K562 (cell line): ENCODE data around the gene KDM2A. TPM values are rescaled to one million over a fixed set of nuclear protein-coding genes. Genes with fewer than 3 reads are reported as not detected.

Experiments
- CBX8 ChIP-seq: fragments of 200-600 bp; sonication (generic); IDR thresholded peaks from 2 replicates; pipeline ENCODE4 v1.6.1; 2012; ENCODE audit warnings: borderline replicate concordance, mixed run types, low read depth, mild to moderate bottlenecking, moderate library complexity, mixed read lengths, low read length, control low read depth, inconsistent platforms; ENCODE audit not compliant: poor library complexity, severe bottlenecking; ENCODE audit errors: extremely low read depth
- CUX1 ChIP-seq: fragments of 200-800 bp; sonication (Bioruptor generic); IDR thresholded peaks from 2 replicates; pipeline ENCODE4 v1.6.1; 2016; ENCODE audit warnings: missing genetic modification characterization, missing compliant biosample characterization
- GTF2E2 ChIP-seq: fragments of 200-800 bp; sonication (Bioruptor generic); IDR thresholded peaks from 2 replicates; pipeline ENCODE4 v1.6.1; 2016; ENCODE audit warnings: missing genetic modification characterization, missing compliant biosample characterization
- HDAC6 ChIP-seq: IDR thresholded peaks from 2 replicates; pipeline ENCODE4 v1.6.1; 2012; ENCODE audit warnings: low read depth, mild to moderate bottlenecking, control low read depth, inconsistent platforms, low read length, moderate library complexity
- HSF4 ChIP-seq: fragments of 250-450 bp; sonication (Bioruptor Pico); IDR thresholded peaks from 2 replicates; pipeline ENCODE4 v2.1.2; 2022; ENCODE audit warnings: mild to moderate bottlenecking, moderate library complexity, borderline replicate concordance
- MAFK ChIP-seq: IDR thresholded peaks from 2 replicates; pipeline ENCODE4 v1.6.1; 2011; ENCODE audit warnings: low read length, improper control_type of control experiment
- PCBP2 ChIP-seq: fragments of 200-400 bp; formaldehyde crosslinking; IDR thresholded peaks from 2 replicates; pipeline ENCODE4 v1.6.1; 2018; ENCODE audit warnings: low read length, low read depth, mild to moderate bottlenecking, moderate library complexity; ENCODE audit not compliant: poor library complexity, severe bottlenecking
- RERE ChIP-seq: sonication (generic); formaldehyde crosslinking; IDR thresholded peaks from 2 replicates; pipeline ENCODE4 v1.8.0; 2023; ENCODE audit warnings: missing genetic modification reagents, mild to moderate bottlenecking, borderline replicate concordance
- SLC30A9 ChIP-seq: fragments of 250-450 bp; sonication (Bioruptor Pico); IDR thresholded peaks from 2 replicates; pipeline ENCODE4 v1.8.0; 2022; ENCODE audit warnings: mild to moderate bottlenecking, moderate library complexity
- ZC3H11A ChIP-seq: IDR thresholded peaks from 2 replicates; pipeline ENCODE4 v1.6.1; 2012; ENCODE audit warnings: low read depth, low read length, improper control_type of control experiment
- ZNF347 ChIP-seq: fragments of 450-650 bp; formaldehyde crosslinking; IDR thresholded peaks from 2 replicates; pipeline ENCODE4 v1.4.0; 2020; ENCODE audit warnings: low read depth, mild to moderate bottlenecking, moderate library complexity
- ZNF41 ChIP-seq: fragments of 250-450 bp; sonication (Bioruptor Pico); conservative IDR thresholded peaks from 2 replicates; pipeline ENCODE4 v1.4.0; 2020; ENCODE audit warnings: mild to moderate bottlenecking
- ZNF76 ChIP-seq: fragments of 250-450 bp; sonication (Bioruptor Pico); IDR thresholded peaks from 2 replicates; pipeline ENCODE4 v1.4.0; 2020; ENCODE audit warnings: mild to moderate bottlenecking, moderate library complexity, borderline replicate concordance
- polyA plus RNA-seq, 8 experiments: library from polyadenylated mRNA; depleted of rRNA in 4 of 8; stranded (reverse) in 5 of 8; unstranded in 3 of 8; fragments of >200 nt; fragmentation: Nextera tagmentation in 2 of 8; fragmentation: Illumina TruSeq in 1 of 8; extraction: Ambion mirVana in 2 of 8; extraction: Trizol in 1 of 8; gene quantifications; 2 replicates each; pipeline versions ENCODE4 v1.2.1 to v1.2.3, GENCODE V29; 2011 to 2014; ENCODE audit warnings: inconsistent platforms in 1 of 8, missing spikeins in 1 of 8
- total RNA-seq, 7 experiments: library from RNA; depleted of rRNA in 6 of 7; stranded (reverse); fragments of >200 nt in 6 of 7; fragmentation: Illumina TruSeq in 2 of 7; extraction: Trizol in 2 of 7; gene quantifications; 2 replicates each; pipeline versions ENCODE4 v1.2.1 to v1.2.3, GENCODE V29; 2011 to 2021; ENCODE audit warnings: low replicate concordance in 1 of 7

KDM2A gene
- total and polyA plus RNA-seq, 9 of the 15 experiments (the other 6 are each of a cell fraction or from before 2014, with no cell fraction given), result 5.0 to 39.3 (median 21.3) TPM

GRCh38 chr11:67288452-67289225, 169.6 kb downstream of the KDM2A start (continued):
- TF ChIP-seq RERE (CRISPR knock-in tag) (no peak), CUX1 (CRISPR knock-in tag) (no peak), PCBP2 (no peak), CBX8 (no peak), GTF2E2 (tag) (peak; percentile 47; the same call in 1 of the 2 replicates), ZNF41 (CRISPR knock-in tag) (no peak), MAFK (no peak), HDAC6 (no peak), HSF4 (CRISPR knock-in tag) (no peak), ZC3H11A (no peak), SLC30A9 (CRISPR knock-in tag) (no peak), ZNF347 (no peak), ZNF76 (CRISPR knock-in tag) (no peak)
